ENCODE results near the gene MARCHF5. TPM values are rescaled to one million over a fixed set of nuclear protein-coding genes. Genes with fewer than 3 reads are reported as not detected.
A peak's percentile ranks its signal among the peaks of the same experiment; 100 is the strongest.

The MARCHF5 gene, protein sequence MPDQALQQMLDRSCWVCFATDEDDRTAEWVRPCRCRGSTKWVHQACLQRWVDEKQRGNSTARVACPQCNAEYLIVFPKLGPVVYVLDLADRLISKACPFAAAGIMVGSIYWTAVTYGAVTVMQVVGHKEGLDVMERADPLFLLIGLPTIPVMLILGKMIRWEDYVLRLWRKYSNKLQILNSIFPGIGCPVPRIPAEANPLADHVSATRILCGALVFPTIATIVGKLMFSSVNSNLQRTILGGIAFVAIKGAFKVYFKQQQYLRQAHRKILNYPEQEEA
- total RNA-seq (2014; rRNA removed; shearing (Covaris generic)) = 7.9 and 11.6 TPM in 2 replicates

DNA sequence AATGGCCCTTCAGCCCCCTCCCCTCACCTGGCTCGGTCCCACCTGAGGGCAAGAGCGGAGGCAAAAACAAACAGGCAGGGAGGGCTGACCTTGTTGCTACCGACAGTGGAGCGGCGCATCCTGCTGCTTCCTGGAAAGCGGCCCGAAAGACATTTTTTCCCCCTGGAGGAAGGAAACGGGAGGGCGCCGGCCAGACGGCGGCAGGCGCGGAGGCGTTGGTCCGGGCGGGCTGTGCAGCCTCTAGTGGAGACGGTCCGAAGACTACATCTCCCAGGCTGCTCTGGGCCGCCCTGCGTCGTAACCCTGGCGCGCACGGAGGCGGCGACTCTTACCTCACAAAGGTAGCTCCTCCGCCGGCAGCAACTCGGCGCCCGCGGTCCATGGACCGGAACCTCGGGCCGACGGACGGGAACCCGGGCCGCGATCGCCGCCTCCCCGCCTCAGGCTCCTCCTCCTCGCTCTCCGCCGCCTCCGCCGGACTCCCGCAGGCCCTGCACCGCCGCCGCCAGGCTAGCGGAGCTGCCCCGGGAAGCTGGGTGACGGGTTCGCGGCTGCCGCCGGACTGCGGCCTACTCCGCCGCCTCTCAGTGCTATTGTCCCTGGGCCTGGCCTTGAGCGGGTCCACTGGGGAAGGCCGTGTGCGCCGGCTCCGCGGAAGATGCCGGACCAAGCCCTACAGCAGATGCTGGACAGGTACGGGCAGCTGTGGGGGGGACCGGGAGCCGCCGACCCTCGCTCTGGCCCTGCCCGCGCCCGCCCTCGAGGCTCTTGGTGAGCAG is at the start of gene MARCHF5, which contains the start of gene CPEB3:
TSS of gene MARCHF5 (plus strand) at position 331 of the 779 bp plus-strand sequence. CDS start at position 659, 328 bp downstream.
TSS of gene CPEB3 (minus strand) at position 242 of the 779 bp plus-strand sequence. CDS start 50,728 bp downstream, outside the sequence.
- H3K36me3 ChIP-seq (replicated peaks; ENCODE audit: control insufficient read depth, insufficient read depth, low read length) = peaks cover 3% of the 10 kb centered on the region
- peak within 1 kb of the TSS; percentile 98 for H3K4me3 ChIP-seq (ENCODE audit: insufficient read depth, low read depth, low read length)
- no peaks in the 10 kb centered on the region for H3K27me3 ChIP-seq (ENCODE audit: control insufficient read depth, insufficient read depth, low read length)
- DNase-seq = peak; percentile 94

DNA sequence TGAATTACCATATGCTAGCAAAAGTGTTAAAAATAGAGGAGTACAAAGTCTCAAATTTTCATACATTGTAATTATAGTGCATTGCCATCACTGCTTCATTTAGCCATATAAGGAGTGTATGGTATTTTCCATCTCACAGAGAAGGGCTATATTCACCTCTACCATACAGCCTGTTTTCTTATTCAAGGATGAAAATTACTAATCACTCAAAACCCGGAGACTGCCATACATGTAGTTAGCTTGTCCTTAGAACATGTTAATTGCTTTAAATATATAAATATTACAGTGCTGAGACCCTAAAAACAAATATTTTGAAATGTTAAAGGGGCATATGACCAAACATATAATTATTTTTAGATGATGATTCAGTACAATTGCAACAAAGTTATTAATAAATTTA is 49.5 kb upstream of the MARCHF5 start:
- peaks cover 27% of the 10 kb centered on the region for H3K27me3 ChIP-seq (ENCODE audit: control insufficient read depth, insufficient read depth, low read length)
- peak overlapping the region; percentile 55; the same call in 1 of the 2 replicates for H3K4me3 ChIP-seq (ENCODE audit: insufficient read depth, low read depth, low read length)
- no peaks in the 10 kb centered on the region for H3K36me3 ChIP-seq (replicated peaks; ENCODE audit: control insufficient read depth, insufficient read depth, low read length)
- no peak for DNase-seq

DNA sequence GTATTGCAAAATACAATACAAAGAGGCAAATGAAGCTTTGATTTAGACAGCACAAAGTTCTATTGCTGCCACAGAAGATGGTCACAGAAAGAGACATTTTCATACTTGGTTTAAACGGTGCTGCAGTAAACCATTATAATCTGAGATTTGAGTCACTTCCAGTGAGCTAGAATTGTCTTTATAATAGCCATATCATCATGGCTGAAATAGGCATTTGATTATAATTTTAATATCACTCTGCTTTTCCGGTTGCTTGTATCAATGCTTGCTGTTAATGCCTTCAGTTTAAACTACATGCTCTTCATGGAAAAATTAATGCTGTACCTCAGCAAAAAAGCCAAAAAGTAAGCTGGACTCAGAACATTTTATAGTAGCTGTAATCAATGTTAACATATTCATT is 48.6 kb upstream of the MARCHF5 start:
- no peak overlapping the region for H3K4me3 ChIP-seq (ENCODE audit: insufficient read depth, low read depth, low read length)
- H3K36me3 ChIP-seq (replicated peaks; ENCODE audit: control insufficient read depth, insufficient read depth, low read length) = no peaks in the 10 kb centered on the region
- no peak for DNase-seq
- peaks cover 25% of the 10 kb centered on the region for H3K27me3 ChIP-seq (ENCODE audit: control insufficient read depth, insufficient read depth, low read length)

DNA sequence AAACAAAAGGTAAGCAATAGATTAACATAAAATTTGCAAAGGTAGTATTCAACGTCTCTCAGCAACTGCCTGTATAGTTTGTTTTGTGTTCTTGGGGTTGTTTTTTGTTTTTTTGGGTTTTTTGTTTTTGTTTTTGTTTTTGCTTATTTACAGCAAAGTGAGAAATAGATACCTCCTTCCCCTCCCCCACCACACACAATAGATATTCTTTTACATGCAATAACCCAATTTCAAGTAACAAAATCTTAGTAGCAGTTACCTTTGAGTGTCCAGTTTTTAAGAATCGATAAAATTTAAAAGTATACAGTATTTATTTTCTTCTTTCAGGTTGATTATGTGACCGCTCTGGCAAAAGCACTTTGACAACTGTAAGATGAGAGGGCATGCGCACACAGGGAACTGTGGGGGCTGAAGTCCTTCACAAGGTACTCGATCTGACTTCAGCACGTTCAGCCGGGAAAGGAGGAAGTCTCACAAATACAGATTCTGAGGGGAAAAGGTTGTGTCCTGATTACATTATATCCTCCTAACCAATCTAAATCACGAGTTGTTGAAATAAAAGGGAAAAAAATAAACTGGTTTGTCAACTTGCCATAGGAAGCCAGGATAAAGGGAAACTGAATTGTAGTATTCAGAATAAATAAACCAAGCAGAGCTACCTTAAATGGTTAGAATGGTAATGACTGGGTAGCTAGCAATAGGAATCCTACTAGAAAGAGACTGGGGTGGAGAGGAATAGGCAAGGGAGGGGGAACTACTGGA is 47.9 kb upstream of the MARCHF5 start:
- peaks cover 22% of the 10 kb centered on the region for H3K27me3 ChIP-seq (ENCODE audit: control insufficient read depth, insufficient read depth, low read length)
- peak; percentile 64 for DNase-seq
- H3K36me3 ChIP-seq (replicated peaks; ENCODE audit: control insufficient read depth, insufficient read depth, low read length) = no peaks in the 10 kb centered on the region
- H3K4me3 ChIP-seq (ENCODE audit: insufficient read depth, low read depth, low read length) = no peak overlapping the region

DNA sequence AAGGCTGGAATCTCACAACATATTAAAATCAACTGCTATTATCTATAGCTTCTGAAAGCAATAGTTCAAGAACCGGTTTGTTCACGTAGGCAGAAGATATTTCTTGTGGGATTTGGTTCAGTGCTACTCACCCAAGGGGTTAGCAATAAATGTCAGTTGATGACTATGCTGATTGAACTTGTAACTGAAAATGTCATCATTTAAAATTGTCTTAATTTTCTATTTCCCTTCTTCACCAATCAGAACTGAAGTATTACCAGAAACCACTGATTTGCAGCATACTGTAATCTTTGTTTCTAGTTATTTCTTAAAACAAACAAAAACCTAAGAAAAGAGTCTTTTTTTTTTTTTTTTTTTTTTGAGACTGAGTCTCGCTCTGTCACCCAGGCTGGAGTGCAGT is 46.2 kb upstream of the MARCHF5 start:
- Histone ChIP-seq H3K36me3 (replicated peaks; ENCODE audit: control insufficient read depth, insufficient read depth, low read length) (no peaks in the 10 kb centered on the region), H3K27me3 (ENCODE audit: control insufficient read depth, insufficient read depth, low read length) (peaks cover 5% of the 10 kb centered on the region), H3K4me3 (ENCODE audit: insufficient read depth, low read depth, low read length) (no peak overlapping the region)
- DNase-seq = no peak

DNA sequence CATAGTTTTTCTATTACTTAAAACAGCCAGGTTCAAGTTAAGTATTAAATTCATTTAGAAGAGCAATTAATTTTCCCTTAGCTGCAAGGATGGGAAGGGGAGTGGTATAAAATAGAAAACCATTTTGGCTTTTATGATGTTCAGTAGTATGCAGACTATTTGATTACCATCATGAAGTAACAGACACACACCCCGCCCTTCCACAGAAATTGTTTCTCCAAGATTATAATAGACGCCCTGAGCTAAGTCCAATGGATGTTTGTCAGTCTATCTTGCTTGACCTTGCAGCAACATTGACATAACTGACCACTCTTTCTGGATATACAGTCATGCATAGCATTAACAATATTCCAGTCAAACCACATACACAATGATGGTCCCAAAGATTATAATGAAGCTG is 42.4 kb upstream of the MARCHF5 start:
- H3K4me3 ChIP-seq (ENCODE audit: insufficient read depth, low read depth, low read length) = no peak overlapping the region
- no peak for DNase-seq
- no peaks in the 10 kb centered on the region for H3K36me3 ChIP-seq (replicated peaks; ENCODE audit: control insufficient read depth, insufficient read depth, low read length)
- no peaks in the 10 kb centered on the region for H3K27me3 ChIP-seq (ENCODE audit: control insufficient read depth, insufficient read depth, low read length)

DNA sequence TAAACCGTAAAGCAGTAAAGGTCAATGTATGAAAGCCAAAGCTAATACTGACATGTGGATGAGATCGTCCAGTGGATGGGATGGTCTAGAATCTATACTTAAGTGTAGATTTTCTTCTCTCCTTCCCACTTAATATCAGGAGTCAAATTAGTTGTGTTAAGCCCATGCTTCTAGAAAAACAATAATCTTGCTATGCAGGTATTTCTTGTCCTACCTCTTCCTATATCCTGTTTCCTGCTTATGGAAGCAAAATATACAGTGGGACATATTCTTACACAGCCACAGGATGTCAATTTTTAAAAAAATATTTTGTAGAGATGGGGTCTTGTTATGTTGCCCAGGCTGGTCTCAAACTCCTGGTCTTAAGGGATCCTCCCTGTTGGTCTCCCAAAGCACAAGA is 27.6 kb upstream of the MARCHF5 start:
- Histone ChIP-seq H3K4me3 (ENCODE audit: insufficient read depth, low read depth, low read length) (no peak overlapping the region), H3K27me3 (ENCODE audit: control insufficient read depth, insufficient read depth, low read length) (no peaks in the 10 kb centered on the region), H3K36me3 (replicated peaks; ENCODE audit: control insufficient read depth, insufficient read depth, low read length) (no peaks in the 10 kb centered on the region)
- DNase-seq = no peak

DNA sequence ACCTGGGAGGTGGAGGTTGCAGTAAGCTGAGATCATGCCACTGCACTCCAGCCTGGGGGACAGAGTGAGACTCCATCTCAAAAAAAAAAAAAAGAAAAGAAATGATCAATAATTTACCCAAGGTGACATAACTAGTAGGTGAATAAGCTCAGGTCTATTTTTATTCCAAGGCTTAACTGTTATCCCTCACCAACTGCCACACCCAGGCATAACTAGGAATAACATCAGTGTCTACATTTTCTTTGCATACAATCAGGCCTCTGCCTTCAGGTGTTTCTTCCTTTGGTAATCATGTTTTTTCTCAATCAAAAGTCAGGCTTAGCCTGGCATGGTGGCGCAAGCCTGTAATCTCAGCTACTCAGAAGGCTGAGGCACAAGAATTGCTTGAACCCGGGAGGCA is 26.7 kb upstream of the MARCHF5 start:
- Histone ChIP-seq H3K27me3 (ENCODE audit: control insufficient read depth, insufficient read depth, low read length) (no peaks in the 10 kb centered on the region), H3K4me3 (ENCODE audit: insufficient read depth, low read depth, low read length) (no peak overlapping the region), H3K36me3 (replicated peaks; ENCODE audit: control insufficient read depth, insufficient read depth, low read length) (no peaks in the 10 kb centered on the region)
- no peak for DNase-seq

DNA sequence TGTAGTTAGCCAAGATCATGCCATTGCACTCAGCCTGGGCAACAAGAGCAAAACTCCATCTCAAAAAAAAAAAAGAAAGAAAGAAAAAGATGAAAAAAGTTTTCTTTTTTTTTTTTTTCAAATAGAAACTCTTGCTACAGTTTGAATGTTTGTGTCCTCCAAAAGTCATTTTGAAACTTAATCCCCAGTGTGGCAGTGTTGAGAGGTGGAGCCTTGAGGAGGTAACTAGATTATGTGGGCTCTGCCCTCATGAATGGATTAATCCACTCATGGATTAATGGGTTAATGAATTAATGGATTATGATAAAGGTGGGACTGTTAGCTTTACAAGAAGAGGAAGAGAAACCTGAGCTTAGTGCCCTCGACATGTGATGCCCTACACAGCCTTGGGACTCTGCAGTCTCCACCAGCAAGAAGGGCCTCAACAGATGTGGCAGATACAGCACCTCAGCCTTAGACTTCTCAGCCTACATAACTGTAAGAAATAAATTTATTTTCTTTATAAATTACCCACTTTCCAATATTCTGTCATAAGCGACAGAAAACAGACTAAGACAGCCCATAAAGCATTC is 25.2 kb upstream of the MARCHF5 start:
- no peaks in the 10 kb centered on the region for H3K36me3 ChIP-seq (replicated peaks; ENCODE audit: control insufficient read depth, insufficient read depth, low read length)
- H3K4me3 ChIP-seq (ENCODE audit: insufficient read depth, low read depth, low read length) = no peak overlapping the region
- no peaks in the 10 kb centered on the region for H3K27me3 ChIP-seq (ENCODE audit: control insufficient read depth, insufficient read depth, low read length)
- no peak for DNase-seq

DNA sequence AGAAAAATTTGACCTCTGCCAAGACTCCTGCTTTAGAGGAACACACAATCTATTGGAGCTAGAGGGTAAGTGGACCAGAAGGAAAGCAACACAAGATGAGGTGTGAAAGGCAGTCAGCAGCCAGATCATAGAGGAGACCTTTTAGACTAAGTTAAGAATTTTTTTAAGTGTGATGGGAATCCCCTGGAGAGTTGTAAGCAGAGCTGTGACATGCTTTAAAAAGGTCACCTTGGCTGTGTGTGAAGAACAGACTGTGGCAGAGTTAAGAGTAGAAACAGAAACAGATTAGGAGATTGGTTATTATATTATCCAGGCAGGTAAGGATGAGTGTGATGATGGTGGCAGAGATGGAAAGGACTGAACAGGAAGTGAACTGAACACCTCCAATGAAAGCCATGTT is 23.6 kb upstream of the MARCHF5 start:
- DNase-seq = no peak
- H3K36me3 ChIP-seq (replicated peaks; ENCODE audit: control insufficient read depth, insufficient read depth, low read length) = no peaks in the 10 kb centered on the region
- no peak overlapping the region for H3K4me3 ChIP-seq (ENCODE audit: insufficient read depth, low read depth, low read length)
- H3K27me3 ChIP-seq (ENCODE audit: control insufficient read depth, insufficient read depth, low read length) = no peaks in the 10 kb centered on the region

DNA sequence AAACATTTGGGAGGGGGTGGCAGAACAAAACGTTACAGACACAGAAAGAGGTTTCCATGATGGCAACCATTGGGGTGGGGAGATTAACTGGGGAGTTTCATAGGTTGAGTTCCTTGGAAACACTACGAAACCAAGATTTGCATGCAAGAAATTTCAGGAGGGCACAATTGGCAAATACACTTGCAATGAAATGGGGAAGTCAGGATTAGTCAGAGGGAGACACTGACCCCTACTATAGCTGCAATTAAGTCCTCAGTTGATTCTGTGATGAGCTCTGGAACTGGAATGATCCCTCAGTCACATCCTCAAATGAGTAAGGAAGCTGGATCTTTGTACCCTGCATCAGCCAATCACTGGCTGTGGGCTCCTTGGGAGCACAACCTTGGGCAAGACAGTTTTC is 22.2 kb upstream of the MARCHF5 start:
- Histone ChIP-seq H3K4me3 (ENCODE audit: insufficient read depth, low read depth, low read length) (no peak overlapping the region), H3K27me3 (ENCODE audit: control insufficient read depth, insufficient read depth, low read length) (no peaks in the 10 kb centered on the region), H3K36me3 (replicated peaks; ENCODE audit: control insufficient read depth, insufficient read depth, low read length) (no peaks in the 10 kb centered on the region)
- DNase-seq = no peak

DNA sequence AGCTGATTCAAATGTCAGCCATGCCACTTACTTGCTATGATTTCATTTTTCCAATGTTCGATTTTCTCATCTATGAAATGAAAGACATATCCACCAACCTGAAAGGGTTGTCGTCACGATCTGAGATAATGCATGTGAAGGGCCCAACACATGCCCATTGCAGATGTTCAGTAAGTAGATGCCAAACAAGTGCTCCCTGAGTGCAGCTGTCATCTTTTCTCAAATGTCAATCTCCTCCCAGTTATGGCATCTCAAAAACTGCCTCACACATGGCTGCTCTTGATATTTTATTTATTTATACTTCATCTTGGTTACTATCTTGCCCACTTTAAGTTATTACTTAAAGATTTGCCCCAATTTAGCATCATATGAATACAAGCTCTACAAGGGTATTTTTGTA is 16.9 kb upstream of the MARCHF5 start:
- Histone ChIP-seq H3K36me3 (replicated peaks; ENCODE audit: control insufficient read depth, insufficient read depth, low read length) (no peaks in the 10 kb centered on the region), H3K27me3 (ENCODE audit: control insufficient read depth, insufficient read depth, low read length) (no peaks in the 10 kb centered on the region), H3K4me3 (ENCODE audit: insufficient read depth, low read depth, low read length) (no peak overlapping the region)
- no peak for DNase-seq

DNA sequence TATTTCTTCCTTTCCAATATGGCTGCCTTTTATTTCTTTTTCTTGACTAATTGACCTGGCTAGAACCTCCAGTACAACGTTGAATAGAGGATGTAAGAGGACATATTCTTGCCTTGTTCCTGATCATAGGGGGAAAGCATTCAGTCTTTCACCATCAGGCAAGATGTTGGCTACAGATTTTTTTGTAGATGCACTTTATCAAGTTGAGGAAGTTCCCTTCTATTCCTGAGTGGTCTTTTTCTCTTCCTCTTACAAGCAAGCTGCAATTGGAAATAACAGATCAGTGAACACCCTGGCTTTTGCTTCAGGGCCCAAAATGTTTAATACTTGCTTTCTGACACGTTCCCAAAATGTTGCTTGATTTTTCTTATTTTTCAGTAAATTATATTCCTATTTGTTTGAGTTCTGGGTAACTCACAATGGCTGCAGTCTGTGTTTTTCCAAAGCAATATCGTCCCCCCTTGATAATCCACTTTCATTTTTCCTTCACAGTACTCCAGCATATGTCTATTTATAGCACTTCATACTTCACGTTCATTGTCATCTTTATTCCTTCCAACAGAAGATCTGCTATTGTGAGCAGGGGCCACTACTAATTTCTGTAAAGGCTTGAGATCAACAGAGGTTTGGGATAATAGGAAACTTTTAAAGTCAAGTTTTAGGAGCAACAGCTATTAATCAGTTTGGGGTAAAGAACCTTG is 11.8 kb upstream of the MARCHF5 start:
- no peaks in the 10 kb centered on the region for H3K36me3 ChIP-seq (replicated peaks; ENCODE audit: control insufficient read depth, insufficient read depth, low read length)
- H3K27me3 ChIP-seq (ENCODE audit: control insufficient read depth, insufficient read depth, low read length) = no peaks in the 10 kb centered on the region
- no peak for DNase-seq
- no peak overlapping the region for H3K4me3 ChIP-seq (ENCODE audit: insufficient read depth, low read depth, low read length)
